Kidney (tissue), 14 donors: ENCODE results near the gene ST3GAL5. TPM values are rescaled to one million over a fixed set of nuclear protein-coding genes. Genes with fewer than 3 reads are reported as not detected.

ENCODE experiments used
- DNase-seq, 5 donors: peaks; one replicate each; pipeline ENCODE4 v3.0.0-alpha.2; 2013 to 2020
- FAIRE-seq: peaks from 2 replicates; lab custom pipeline; 2012; peaks lifted over from hg19 to GRCh38; lab: Jason Lieb, UNC
- H3K27ac ChIP-seq, 2 donors: one replicate each; pipeline ENCODE4 v1.7.0; 2013; ENCODE audit warnings: low read depth in 2 of 2, low read length in 2 of 2, inconsistent platforms in 1 of 2
- H3K27me3 ChIP-seq: one replicate; pipeline ENCODE4 v1.7.1; 2013; ENCODE audit warnings: low read length, inconsistent platforms; ENCODE audit not compliant: control insufficient read depth, insufficient read depth
- H3K36me3 ChIP-seq, 3 donors: one replicate each; pipeline versions ENCODE4 v1.7.0 to v1.7.1; 2013; ENCODE audit warnings: low read length in 3 of 3, control low read depth in 1 of 3, inconsistent platforms in 1 of 3; ENCODE audit not compliant: insufficient read depth in 3 of 3, control insufficient read depth in 2 of 3
- H3K4me1 ChIP-seq, 3 donors: one replicate each; pipeline versions ENCODE4 v1.7.0 to v1.7.1; 2013; ENCODE audit warnings: low read length in 3 of 3, inconsistent platforms in 1 of 3, low read depth in 1 of 3; ENCODE audit not compliant: control insufficient read depth in 2 of 3, insufficient read depth in 2 of 3
- H3K4me3 ChIP-seq, 3 donors: one replicate each; pipeline versions ENCODE4 v1.7.0 to v1.8.1; 2013; ENCODE audit warnings: low read length in 3 of 3, control low read depth in 1 of 3, inconsistent platforms in 1 of 3
- H3K9ac ChIP-seq, 3 donors: one replicate each; pipeline versions ENCODE4 v1.7.0 to v1.7.1; 2013; ENCODE audit warnings: low read length in 3 of 3, control low read depth in 1 of 3, inconsistent platforms in 1 of 3
- H3K9me3 ChIP-seq, 3 donors: one replicate each; pipeline versions ENCODE4 v1.7.0 to v1.7.1; 2013; ENCODE audit warnings: low read length in 3 of 3, control low read depth in 1 of 3, inconsistent platforms in 1 of 3; ENCODE audit not compliant: control insufficient read depth in 2 of 3, insufficient read depth in 1 of 3
- intact Hi-C: fragments of 100-400 bp; cut with DNase I; formaldehyde crosslinking; loops from one replicate; pipeline ENCODE4 v1.11.1; 2022
- polyA plus RNA-seq: library from polyadenylated mRNA; stranded (reverse); fragments of 350-450 nt; fragmentation: Illumina TruSeq; extraction: RNeasy Lipid Tissue Mini Kit (QIAGEN cat#74804); gene quantifications from one replicate; pipeline ENCODE4 v1.2.3, GENCODE V29; 2014; ENCODE audit warnings: low read depth, low replicate concordance; ENCODE audit not compliant: insufficient read depth
- total RNA-seq: library from RNA; stranded (reverse); fragmentation: NEBNext Ultra II Directional; extraction: Animal tissue kit (Norgen Biotek cat#: 25700); gene quantifications from one replicate; pipeline ENCODE4 v1.2.1, GENCODE V29; 2021
- TF ChIP-seq, protein P1 (sequence below): IDR thresholded peaks from 3 replicates; pipeline ENCODE4 v1.5.1; 2012; ENCODE audit warnings: mild to moderate bottlenecking, moderate library complexity, borderline replicate concordance; ENCODE audit not compliant: insufficient read depth; ENCODE audit errors: extremely low read depth
- donor health status: control.
- donor health status: control.
- donor health status: control.
- donor health status: control.
- donor health status: control.
- donor health status: DM: yes; HTN: yes; CAD: no.
- donor health status: Normal renal cell carcinoma (clear cell type).

ST3GAL5 gene
- total and polyA plus RNA-seq, 2 donors from 2014 or later, result 7.0 to 14.6 TPM

DNA sequence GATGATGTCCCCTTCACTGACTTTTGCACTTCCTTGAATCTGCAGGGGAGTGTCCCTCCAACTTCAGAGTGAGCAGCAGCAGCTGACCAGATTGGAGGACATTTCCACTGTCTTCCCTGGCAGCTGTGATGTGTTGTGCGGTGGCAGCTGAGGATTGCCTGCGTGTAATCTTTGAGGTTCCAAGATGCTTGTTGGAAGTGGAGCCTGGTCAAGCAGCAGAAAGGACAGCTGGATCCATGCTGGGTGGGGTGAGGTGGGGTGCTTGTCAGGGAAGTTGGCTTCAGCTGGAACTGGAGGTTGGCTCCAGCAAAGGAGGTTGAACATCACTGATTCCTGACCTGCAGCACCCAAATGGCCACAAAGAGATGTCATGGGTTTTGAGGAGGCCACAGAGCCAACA, 64.8 kb downstream of the ST3GAL5 start:
- intact Hi-C loops, result loop anchor here (5.0 kb wide), 1 partner anchor 253 kb away; no protein-coding TSS in a partner anchor
- H3K27me3 ChIP-seq, result no peaks in the 10 kb centered on the region
- no peak overlapping the region for H3K27ac ChIP-seq
- FAIRE-seq (no peak), DNase-seq (no peak)
- no peaks in the 10 kb centered on the region for H3K36me3 ChIP-seq
- H3K4me3 ChIP-seq, result no peak overlapping the region
- no peaks in the 10 kb centered on the region for H3K9me3 ChIP-seq
- TF ChIP-seq, protein P1, sequence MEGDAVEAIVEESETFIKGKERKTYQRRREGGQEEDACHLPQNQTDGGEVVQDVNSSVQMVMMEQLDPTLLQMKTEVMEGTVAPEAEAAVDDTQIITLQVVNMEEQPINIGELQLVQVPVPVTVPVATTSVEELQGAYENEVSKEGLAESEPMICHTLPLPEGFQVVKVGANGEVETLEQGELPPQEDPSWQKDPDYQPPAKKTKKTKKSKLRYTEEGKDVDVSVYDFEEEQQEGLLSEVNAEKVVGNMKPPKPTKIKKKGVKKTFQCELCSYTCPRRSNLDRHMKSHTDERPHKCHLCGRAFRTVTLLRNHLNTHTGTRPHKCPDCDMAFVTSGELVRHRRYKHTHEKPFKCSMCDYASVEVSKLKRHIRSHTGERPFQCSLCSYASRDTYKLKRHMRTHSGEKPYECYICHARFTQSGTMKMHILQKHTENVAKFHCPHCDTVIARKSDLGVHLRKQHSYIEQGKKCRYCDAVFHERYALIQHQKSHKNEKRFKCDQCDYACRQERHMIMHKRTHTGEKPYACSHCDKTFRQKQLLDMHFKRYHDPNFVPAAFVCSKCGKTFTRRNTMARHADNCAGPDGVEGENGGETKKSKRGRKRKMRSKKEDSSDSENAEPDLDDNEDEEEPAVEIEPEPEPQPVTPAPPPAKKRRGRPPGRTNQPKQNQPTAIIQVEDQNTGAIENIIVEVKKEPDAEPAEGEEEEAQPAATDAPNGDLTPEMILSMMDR, result no peak
- no peak overlapping the region for H3K9ac ChIP-seq
- peaks cover 0 to 6% (median 0%) of the 10 kb centered on the region in 3 donors for H3K4me1 ChIP-seq

DNA sequence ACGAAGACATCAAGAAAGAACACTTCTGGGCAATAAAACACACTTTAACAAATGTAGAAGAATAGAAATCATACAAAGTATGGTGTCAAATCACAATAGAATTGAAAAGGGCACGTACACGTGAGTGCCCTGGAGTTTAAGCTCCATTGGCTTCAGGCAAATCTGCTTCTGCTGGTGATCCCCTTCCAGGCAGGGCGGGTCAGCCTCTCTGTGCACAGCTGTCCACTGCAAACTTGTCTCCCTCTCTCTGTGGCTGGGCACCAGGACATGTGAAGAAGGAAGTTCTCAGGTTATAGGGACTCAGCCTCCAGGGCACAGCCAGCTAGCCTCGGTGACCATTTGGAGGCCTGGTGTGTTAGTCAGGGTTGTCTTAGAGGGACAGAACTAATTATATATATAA, 66.0 kb downstream of the ST3GAL5 start:
- no peaks in the 10 kb centered on the region for H3K36me3 ChIP-seq
- FAIRE-seq, result no peak
- intact Hi-C loops, result loop anchor here (5.0 kb wide), 1 partner anchor 255 kb away; no protein-coding TSS in a partner anchor
- DNase-seq, result no peak
- H3K9ac ChIP-seq, result no peak overlapping the region
- no peaks in the 10 kb centered on the region for H3K9me3 ChIP-seq
- peaks cover 0 to 6% (median 0%) of the 10 kb centered on the region in 3 donors for H3K4me1 ChIP-seq
- TF ChIP-seq, protein P1, result no peak
- H3K27me3 ChIP-seq, result no peaks in the 10 kb centered on the region
- H3K27ac ChIP-seq, result no peak overlapping the region
- H3K4me3 ChIP-seq, result no peak overlapping the region

DNA sequence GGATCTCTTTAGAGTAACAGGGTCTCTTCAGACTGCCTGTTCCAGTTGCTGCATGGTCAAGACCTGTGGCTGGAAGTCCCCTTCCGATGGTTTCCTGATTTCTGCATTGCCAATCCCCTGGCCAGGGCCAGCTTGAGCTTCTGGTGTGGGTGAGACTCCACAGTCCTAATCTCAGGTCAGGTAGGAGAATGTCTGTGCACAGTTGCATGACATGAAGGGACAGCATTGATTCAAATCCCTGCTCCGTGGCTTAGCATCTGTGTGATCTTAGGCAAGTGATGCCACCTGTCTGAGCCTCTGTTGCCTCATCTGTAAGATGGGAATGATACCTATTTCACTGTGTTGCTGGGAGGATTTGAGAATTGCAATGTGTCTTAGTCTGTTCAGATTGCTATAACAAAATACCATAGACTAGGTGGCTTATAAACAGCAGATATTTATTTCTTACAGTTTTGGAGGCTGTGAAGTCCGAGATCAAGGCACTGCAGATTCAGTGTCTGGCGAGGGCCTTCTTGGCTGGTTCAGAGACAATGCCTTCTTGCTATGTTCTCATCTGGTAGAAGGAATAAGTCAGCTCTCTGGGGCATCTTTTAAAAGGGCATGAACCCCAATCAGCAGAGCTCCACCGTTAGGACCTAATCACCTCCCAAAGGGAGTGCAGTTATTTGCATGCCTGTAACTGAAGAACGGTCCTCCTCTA, 68.8 kb downstream of the ST3GAL5 start:
- no peak overlapping the region for H3K9ac ChIP-seq
- H3K36me3 ChIP-seq, result no peaks in the 10 kb centered on the region
- H3K27me3 ChIP-seq, result no peaks in the 10 kb centered on the region
- intact Hi-C loops, result loop anchor here (5.0 to 10.0 kb wide), 2 partner anchors 185 to 257 kb away; no protein-coding TSS in a partner anchor
- no peak overlapping the region for H3K4me3 ChIP-seq
- H3K27ac ChIP-seq, result no peak overlapping the region
- H3K9me3 ChIP-seq, result no peaks in the 10 kb centered on the region
- peak in 1 of 5 donors; percentile 6 for DNase-seq
- TF ChIP-seq, protein P1, result no peak
- no peaks in the 10 kb centered on the region for H3K4me1 ChIP-seq
- FAIRE-seq, result no peak
